ENCODE results near the gene SENP1.

The SENP1 gene

GRCh38 chr12:48038085-48038484 lies 67.8 kb downstream of the SENP1 start:
- in situ Hi-C loops (cut with MboI; ENCODE audit: low sequenced_read_pairs), result no loop called here

DNA sequence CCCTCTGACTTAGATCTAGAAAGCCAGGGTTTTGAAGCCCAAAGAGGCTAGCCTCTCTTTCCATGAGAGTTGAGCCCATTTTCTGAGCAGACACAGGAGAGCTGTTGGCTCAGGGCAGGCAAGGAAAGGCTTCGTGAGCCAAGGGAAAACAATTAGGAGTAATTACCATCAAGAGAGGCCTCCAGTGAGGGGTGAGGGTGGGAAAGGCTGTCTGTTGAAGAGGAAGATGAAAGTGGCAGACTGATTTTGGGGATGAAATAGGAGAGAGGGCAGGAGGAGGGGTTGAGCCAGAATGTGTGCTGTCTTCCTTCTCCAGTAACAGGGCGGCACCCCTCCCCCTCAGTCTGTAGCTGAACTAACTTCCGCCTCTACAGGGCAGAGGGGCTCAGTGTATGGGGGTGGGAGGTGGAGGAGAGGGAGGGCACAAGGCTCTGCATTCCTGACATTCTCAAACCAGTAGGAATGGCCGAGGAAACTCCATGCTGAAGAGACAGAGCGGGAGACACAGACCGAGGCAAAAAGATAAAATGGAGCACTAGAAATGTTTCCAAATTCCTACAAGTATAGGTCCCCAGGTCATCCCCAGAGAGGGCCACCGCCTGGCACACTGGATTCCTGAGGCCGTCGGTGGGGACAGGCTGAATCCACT lies 68.5 kb downstream of the SENP1 start:
- in situ Hi-C loops (cut with MboI; ENCODE audit: low sequenced_read_pairs), result no loop called here

DNA sequence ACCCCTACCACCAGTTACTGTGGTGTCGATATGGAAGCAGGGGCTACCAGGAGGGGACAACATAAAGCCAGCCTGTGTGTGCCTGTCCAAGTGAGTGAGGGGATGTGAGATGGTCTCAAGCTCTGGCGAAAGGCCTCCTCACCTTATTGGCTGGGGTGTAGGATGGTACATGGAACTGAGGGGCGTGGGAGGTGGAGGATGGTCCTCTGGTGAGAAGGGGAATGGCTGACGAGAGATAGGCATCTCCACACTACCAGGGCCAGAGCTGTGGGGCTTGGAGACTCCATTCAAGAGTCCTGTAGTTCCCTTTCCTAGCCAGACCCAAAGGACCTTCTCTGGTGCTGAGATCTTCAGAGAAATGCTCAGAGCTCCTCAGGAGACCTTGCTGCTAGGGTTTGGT lies 69.1 kb downstream of the SENP1 start:
- in situ Hi-C loops (cut with MboI; ENCODE audit: low sequenced_read_pairs), result no loop called here

- in situ Hi-C loops (cut with MboI; ENCODE audit: low sequenced_read_pairs), result no loop called here
These were observed 70.8 kb downstream of the SENP1 start for GRCh38 chr12:48034835-48035805.

GRCh38 chr12:48033451-48033850 lies 72.4 kb downstream of the SENP1 start:
- in situ Hi-C loops (cut with MboI; ENCODE audit: low sequenced_read_pairs), result no loop called here

DNA sequence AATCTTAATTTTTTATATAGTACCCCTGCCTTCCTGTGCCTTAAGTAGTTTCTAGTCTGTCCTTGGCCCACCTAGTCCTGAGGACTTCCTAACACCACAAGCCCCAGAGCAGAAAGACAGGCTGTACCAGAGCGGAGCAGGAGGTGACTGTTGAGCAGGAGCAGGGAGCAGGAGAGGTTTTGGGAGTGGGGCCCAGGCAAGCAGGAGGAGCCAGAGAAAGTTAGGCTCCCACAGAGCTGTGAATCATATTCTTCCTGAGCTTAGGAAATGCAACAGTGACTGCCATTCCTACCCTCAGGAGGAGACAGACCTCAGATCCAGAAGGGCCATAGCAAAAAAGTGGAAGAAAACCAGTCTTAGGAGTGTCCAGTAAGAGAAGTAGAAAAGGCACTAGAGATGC lies 73.3 kb downstream of the SENP1 start:
- in situ Hi-C loops (cut with MboI; ENCODE audit: low sequenced_read_pairs), result no loop called here

- in situ Hi-C loops (cut with MboI; ENCODE audit: low sequenced_read_pairs), result no loop called here
These were observed 74.5 kb downstream of the SENP1 start for GRCh38 chr12:48031135-48031960.

DNA sequence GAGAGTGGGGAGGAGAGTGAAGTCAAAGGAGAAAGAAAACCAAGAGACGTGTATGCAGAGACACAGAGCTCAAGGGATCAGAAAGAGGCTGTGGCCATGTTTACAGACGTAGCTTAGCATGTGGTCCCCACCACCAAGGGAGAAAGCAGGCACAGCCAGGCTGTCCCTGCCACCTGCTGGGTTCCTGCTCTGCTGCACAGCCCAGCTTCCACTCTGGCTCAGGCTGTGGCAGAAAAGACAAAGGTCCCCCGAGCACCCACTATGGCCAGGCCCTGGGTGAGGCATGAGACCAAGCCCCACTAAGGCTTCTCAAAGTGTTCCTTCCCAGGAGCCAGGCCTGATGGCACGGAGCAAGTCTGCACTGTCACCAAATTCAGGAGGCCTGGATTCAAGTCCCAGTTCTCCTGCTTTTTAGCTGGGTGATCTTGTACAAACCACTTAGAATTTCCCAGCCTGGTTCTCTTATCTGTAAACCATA lies 75.7 kb downstream of the SENP1 start:
- in situ Hi-C loops (cut with MboI; ENCODE audit: low sequenced_read_pairs), result no loop called here

GRCh38 chr12:48029491-48030172 lies 76.2 kb downstream of the SENP1 start:
- in situ Hi-C loops (cut with MboI; ENCODE audit: low sequenced_read_pairs), result no loop called here

- in situ Hi-C loops (cut with MboI; ENCODE audit: low sequenced_read_pairs), result no loop called here
These were observed 77.1 kb downstream of the SENP1 start for GRCh38 chr12:48028541-48029431.

DNA sequence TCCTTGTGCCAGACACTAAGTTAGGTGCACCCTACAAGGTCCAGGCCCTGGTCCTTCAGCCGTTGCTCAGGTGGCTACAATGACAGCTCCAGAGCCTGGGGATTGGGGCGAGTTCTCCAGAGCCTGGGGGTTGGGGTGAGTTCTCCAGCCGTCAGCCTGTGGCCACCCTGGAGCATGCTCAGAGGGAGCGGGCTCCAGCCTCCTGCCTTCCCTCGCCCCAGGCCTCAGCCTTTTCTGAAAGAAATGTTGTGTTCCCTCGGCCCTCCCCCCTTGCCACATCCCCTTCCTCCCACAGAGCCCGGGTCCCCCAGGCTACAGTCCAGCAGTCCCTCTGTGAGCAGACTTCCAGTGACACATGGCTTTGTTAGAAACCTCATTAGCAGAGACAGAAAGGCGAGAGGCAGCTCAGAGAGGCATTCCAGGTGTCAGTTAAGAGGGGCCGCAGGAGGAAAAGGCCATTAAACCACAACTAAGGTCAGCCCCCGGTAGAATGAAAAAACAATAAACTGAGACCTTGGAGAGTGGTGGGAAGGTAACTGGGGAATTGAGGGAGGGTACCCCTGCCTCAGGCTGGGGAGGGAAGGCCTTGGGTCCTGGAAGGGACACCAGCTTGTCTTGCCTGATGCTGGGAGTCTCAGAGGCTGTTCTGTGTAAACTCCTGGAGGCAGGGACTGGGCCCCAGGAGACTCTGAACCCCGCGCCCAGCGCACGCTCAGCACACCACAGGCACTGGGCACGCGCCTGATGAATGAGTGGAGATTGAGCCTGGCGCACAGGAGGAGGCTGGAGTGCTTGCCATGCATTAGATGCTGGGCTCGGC lies 78.5 kb downstream of the SENP1 start:
- in situ Hi-C loops (cut with MboI; ENCODE audit: low sequenced_read_pairs), result no loop called here

- in situ Hi-C loops (cut with MboI; ENCODE audit: low sequenced_read_pairs), result no loop called here
These were observed 79.6 kb downstream of the SENP1 start for GRCh38 chr12:48026060-48026827.

- in situ Hi-C loops (cut with MboI; ENCODE audit: low sequenced_read_pairs), result no loop called here
These were observed 80.6 kb downstream of the SENP1 start for GRCh38 chr12:48025281-48025680.

DNA sequence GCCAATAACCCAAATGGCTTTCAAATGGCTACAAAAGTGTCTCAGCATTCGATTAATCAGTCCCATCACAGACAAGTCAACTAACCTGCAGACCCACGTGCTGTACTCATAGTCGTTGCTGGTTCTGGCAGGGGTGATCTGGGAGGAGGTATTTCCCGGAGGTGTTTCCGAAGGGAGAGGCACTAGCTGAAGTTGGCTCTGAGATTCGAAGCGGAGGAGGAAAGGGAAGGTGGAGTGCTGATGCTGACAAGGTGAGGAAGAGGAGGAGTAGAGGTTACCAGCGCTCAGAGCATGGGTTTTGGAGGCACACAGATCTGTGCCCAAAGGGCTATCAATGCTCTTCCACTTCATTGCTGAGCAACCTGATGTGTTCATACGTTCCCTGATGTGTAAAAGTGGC lies 81.1 kb downstream of the SENP1 start:
- in situ Hi-C loops (cut with MboI; ENCODE audit: low sequenced_read_pairs), result no loop called here

DNA sequence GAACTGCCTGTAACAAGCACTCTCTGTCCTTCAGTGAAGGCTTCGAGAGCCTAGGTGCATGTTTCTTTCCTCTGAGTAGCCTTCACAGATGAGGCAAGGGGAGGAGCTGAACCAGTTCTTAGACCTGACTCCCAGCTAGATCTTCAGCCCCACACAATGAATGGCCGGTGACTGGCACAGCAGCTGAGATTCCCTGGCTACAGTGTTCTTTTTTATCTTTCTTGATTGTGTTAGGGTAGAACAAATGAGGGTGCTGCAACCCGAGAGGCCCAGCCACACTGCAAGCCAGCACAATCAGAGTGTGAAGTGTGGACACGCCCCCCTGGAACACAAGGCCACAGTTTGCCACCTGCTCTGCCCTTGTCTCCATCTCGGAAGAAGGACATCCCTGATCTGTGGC lies 82.5 kb downstream of the SENP1 start:
- in situ Hi-C loops (cut with MboI; ENCODE audit: low sequenced_read_pairs), result no loop called here

DNA sequence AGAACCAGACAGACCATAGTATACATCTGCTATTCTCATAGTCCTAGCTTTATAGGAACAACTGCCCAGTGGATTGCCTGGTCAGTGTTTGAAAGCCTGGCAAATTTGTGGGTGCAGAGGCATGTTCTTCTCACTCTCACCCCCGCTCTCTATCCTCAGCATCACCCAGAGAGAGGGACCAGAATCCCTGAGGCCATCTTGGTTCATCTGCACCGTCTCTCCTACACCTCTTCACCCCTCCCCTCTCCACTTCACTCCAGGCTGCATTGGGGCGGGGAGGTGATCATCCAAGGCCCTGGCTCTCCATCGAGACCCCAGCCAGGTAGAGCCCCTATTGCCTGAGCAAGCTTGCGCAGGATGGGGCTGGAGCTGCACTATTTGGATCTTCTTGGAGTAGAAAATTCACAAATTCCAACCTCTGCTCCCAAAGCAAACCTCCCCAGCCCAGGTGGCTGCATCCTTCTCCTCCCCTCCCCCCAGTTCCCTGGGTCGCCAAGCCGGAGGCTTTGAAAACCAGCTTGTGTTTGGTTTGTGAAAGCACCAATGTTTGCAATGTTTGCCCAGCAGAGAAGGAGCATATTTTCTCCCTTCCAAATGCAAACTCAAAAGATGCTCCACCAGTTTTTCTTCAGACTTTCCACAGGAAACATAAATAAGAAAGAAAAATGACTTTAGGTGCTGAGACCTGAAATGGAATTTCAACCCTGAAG lies 83.0 kb downstream of the SENP1 start:
- in situ Hi-C loops (cut with MboI; ENCODE audit: low sequenced_read_pairs), result no loop called here

DNA sequence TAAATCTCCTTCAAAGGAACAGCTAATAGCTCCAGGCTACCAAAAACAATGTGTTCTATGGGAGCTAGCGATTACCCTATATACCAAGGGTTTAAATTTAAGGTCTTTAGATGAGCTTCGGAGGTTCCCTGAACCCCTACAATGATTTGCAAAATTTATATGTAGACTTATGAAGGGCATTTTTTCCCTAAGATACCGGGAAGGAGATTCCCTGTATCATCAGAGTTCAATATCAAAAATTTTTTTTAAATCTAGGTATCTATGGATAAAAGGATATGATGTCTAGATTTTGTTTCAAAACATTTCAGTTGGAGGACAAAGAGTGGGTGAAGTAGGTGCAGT lies 83.7 kb downstream of the SENP1 start:
- in situ Hi-C loops (cut with MboI; ENCODE audit: low sequenced_read_pairs), result no loop called here

Data from hTERT RPE-1 (cell line).